Vagina (tissue), 2 donors: ENCODE data around the gene TNFRSF1B.

Source experiments
- POLR2A ChIP-seq, 2 donors: fragments of 450-650 bp; IDR thresholded peaks; one replicate each; pipeline ENCODE4 v1.6.1; 2017; ENCODE audit warnings: antibody characterized with exemption in 2 of 2, mild to moderate bottlenecking in 2 of 2, moderate library complexity in 2 of 2
- TF ChIP-seq, protein P1 (sequence below), 3 experiments: fragments of 450-650 bp in 2 of 3; fragments of 200-600 bp in 1 of 3; sonication (generic) in 1 of 3; IDR thresholded peaks; one replicate each; pipeline ENCODE4 v1.5.1; 2017 to 2019; ENCODE audit warnings: antibody characterized with exemption in 3 of 3, mild to moderate bottlenecking in 2 of 3, moderate library complexity in 2 of 3

GRCh38 chr1:12142141-12142823 is 24.5 kb upstream of the TNFRSF1B start:
- TF ChIP-seq, protein P1, sequence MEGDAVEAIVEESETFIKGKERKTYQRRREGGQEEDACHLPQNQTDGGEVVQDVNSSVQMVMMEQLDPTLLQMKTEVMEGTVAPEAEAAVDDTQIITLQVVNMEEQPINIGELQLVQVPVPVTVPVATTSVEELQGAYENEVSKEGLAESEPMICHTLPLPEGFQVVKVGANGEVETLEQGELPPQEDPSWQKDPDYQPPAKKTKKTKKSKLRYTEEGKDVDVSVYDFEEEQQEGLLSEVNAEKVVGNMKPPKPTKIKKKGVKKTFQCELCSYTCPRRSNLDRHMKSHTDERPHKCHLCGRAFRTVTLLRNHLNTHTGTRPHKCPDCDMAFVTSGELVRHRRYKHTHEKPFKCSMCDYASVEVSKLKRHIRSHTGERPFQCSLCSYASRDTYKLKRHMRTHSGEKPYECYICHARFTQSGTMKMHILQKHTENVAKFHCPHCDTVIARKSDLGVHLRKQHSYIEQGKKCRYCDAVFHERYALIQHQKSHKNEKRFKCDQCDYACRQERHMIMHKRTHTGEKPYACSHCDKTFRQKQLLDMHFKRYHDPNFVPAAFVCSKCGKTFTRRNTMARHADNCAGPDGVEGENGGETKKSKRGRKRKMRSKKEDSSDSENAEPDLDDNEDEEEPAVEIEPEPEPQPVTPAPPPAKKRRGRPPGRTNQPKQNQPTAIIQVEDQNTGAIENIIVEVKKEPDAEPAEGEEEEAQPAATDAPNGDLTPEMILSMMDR (IDR thresholded peaks at IDR 0.05) = no peak
- no peak for TF ChIP-seq POLR2A (IDR thresholded peaks at IDR 0.05)
